ENCODE data around the gene CHST15. TPM values are rescaled to one million over a fixed set of nuclear protein-coding genes. Genes with fewer than 3 reads are reported as not detected.

CHST15 gene
- total and polyA plus RNA-seq, 2 of the 8 experiments (the other 6 are each of a cell fraction or from before 2014, with no cell fraction given): 8.8 to 9.1 TPM

DNA sequence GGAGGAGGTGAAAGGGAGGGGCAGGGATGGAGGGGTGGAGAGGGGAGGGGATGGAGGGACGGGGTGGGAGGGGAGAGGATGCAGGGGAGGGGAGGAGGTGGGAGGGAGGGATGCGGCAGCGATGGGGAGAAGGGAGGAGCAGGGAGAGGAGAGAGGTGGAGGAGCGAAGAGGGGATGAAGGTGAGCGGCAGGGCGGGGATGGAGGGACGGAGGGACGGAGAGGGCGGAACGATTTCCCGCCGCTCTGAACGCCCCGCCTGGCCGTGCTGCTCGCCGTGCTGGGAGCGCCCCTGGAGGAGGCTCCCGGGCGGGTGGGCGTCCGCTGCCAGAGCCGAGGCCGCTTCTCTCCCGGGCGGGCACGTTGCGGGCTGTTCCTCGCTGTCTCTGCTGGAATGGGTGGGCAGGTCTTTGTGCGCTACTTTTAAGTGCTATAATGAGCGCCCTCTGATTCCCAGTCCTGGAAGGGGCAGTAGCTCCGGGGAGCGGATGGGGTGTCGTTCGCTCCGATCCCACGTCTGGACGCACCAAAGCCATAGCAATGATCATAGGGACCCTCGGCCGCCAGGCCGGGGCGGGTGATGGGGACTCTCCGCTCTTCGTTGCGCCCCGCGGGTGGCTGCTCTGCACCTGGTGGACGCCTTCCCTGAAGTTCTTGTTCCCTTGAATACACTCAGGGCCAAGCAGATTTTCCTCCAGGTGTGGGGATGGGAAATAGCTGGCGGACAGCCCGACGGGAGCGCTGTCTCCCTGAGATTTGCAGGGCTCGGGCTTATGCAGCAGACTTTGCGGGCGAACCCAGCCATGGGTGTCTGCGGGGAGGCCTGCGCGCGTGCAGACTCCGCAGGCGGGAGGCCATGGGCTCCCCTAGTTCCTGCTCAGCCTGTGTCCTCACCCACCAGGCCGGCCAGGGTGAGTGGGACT lies 120.7 kb downstream of the CHST15 start (continued):
- TF ChIP-seq MAX (IDR thresholded peaks at IDR 0.05) (peak; percentile 50; the same call in 1 of the 2 replicates), NANOG (IDR thresholded peaks at IDR 0.05; ENCODE audit: insufficient read depth, low read depth, low read length, poor library complexity, severe bottlenecking) (no peak), CHD2 (IDR thresholded peaks at IDR 0.05; ENCODE audit: low read length) (no peak), GABPA (IDR thresholded peaks at IDR 0.05; ENCODE audit: borderline replicate concordance, insufficient read depth, low read length) (no peak), YY1 (IDR thresholded peaks at IDR 0.05; ENCODE audit: low read depth, low read length) (no peak; the same call in 1 of the 2 replicates), JUN (IDR thresholded peaks at IDR 0.05; ENCODE audit: low read depth, low read length) (no peak), RNF2 (IDR thresholded peaks at IDR 0.05; ENCODE audit: borderline replicate concordance, low read depth, low read length, missing control alignments, poor library complexity, severe bottlenecking) (no peak), TBP (IDR thresholded peaks at IDR 0.05; ENCODE audit: low read depth, low read length) (no peak), POLR2A (IDR thresholded peaks at IDR 0.05; ENCODE audit: control extremely low read depth in 1 of 2, low read depth in 2 of 2, low read length in 2 of 2) (0 out of 3 replicates have a peak, but pooled peaks of 1 of the 2 experiments have one; percentile 33), CTCF (IDR thresholded peaks at IDR 0.05; ENCODE audit: control extremely low read depth in 1 of 3, insufficient read depth in 1 of 3, low read depth in 1 of 3, low read length in 3 of 3) (peak; percentile 25 to 30 (median 27); a peak in 3 of 4 replicates), GTF2F1 (IDR thresholded peaks at IDR 0.05; ENCODE audit: borderline replicate concordance, low read depth, low read length) (no peak), CBX5 (IDR thresholded peaks at IDR 0.05; ENCODE audit: low read depth, low read length) (no peak), RFX5 (IDR thresholded peaks at IDR 0.05; ENCODE audit: borderline replicate concordance, low read depth, low read length) (no peak), SRF (IDR thresholded peaks at IDR 0.05; ENCODE audit: low read depth, low read length) (no peak), KDM1A (IDR thresholded peaks at IDR 0.05; ENCODE audit: borderline replicate concordance, low read length) (no peak), POLR2AphosphoS5 (IDR thresholded peaks at IDR 0.05; ENCODE audit: low read depth, low read length) (no peak), ATF3 (IDR thresholded peaks at IDR 0.05; ENCODE audit: insufficient read depth, low read depth, low read length) (no peak), PHF8 (conservative IDR thresholded peaks at IDR 0.05; ENCODE audit: low read depth, low read length) (no peak), BACH1 (IDR thresholded peaks at IDR 0.05; ENCODE audit: low read length) (0 out of 2 replicates have a peak, but pooled peaks have one; percentile 9)
